Subcutaneous adipose tissue (tissue), 4 donors: Measurements from ENCODE around the gene STEAP3. TPM values are rescaled to one million over a fixed set of nuclear protein-coding genes. Genes with fewer than 3 reads are reported as not detected.

Experiments used
- total RNA-seq, 4 donors: library from RNA; depleted of rRNA; stranded (reverse); fragments of >200 nt; gene quantifications; one replicate each; pipeline ENCODE4 v1.1.0, GENCODE V29; 2016
- TF ChIP-seq, protein P1 (sequence below): fragments of 450-650 bp; IDR thresholded peaks from one replicate; pipeline ENCODE4 v1.5.1; 2016; ENCODE audit warnings: low read depth, mild to moderate bottlenecking, control low read depth, antibody characterized with exemption, moderate library complexity

Gene STEAP3
- total RNA-seq, 4 donors from 2014 or later, result 11.0 to 17.9 (median 14.4) TPM

- TF ChIP-seq, protein P1, sequence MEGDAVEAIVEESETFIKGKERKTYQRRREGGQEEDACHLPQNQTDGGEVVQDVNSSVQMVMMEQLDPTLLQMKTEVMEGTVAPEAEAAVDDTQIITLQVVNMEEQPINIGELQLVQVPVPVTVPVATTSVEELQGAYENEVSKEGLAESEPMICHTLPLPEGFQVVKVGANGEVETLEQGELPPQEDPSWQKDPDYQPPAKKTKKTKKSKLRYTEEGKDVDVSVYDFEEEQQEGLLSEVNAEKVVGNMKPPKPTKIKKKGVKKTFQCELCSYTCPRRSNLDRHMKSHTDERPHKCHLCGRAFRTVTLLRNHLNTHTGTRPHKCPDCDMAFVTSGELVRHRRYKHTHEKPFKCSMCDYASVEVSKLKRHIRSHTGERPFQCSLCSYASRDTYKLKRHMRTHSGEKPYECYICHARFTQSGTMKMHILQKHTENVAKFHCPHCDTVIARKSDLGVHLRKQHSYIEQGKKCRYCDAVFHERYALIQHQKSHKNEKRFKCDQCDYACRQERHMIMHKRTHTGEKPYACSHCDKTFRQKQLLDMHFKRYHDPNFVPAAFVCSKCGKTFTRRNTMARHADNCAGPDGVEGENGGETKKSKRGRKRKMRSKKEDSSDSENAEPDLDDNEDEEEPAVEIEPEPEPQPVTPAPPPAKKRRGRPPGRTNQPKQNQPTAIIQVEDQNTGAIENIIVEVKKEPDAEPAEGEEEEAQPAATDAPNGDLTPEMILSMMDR, result no peak
Measured at GRCh38 chr2:119212139-119212800, 11.4 kb upstream of the STEAP3 start.

- TF ChIP-seq, protein P1, result no peak
Measured at GRCh38 chr2:119214453-119215037, 9.1 kb upstream of the STEAP3 start.

- TF ChIP-seq, protein P1, result no peak
Measured at GRCh38 chr2:119216994-119217393, 6.6 kb upstream of the STEAP3 start.

- TF ChIP-seq, protein P1, result no peak
Measured at GRCh38 chr2:119218478-119219064, 5.1 kb upstream of the STEAP3 start.

GRCh38 chr2:119219873-119220272, 3.8 kb upstream of the STEAP3 start:
- TF ChIP-seq, protein P1, result no peak

- TF ChIP-seq, protein P1, result no peak
Measured at GRCh38 chr2:119220720-119221301, 2.8 kb upstream of the STEAP3 start.

DNA sequence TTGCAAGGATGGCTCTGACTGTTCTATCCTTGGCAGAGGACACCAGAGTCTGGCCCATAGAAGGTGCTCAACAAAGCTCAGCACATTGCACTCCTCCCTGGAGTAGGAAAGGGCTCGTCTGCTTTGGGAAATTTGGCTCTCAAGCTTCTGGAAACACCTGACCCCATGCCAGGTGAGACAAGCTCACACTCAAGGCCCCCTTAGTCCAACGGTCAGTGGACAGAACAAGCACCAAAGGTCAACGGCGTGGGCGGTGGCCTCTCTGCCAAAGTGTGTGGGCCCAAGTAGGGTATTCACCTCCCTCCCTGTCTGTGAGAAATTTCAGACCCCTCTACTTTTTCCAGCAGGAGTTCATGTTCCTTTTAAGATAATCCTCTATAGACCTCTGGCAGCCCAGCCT, 2.0 kb upstream of the STEAP3 start:
- TF ChIP-seq, protein P1, result no peak
